ENCODE measurements around the gene ARID5B. TPM values are rescaled to one million over a fixed set of nuclear protein-coding genes. Genes with fewer than 3 reads are reported as not detected.

The ARID5B gene
- polyA plus RNA-seq, 3 donors = 1.00 to 2.5 (median 1.5) TPM

DNA sequence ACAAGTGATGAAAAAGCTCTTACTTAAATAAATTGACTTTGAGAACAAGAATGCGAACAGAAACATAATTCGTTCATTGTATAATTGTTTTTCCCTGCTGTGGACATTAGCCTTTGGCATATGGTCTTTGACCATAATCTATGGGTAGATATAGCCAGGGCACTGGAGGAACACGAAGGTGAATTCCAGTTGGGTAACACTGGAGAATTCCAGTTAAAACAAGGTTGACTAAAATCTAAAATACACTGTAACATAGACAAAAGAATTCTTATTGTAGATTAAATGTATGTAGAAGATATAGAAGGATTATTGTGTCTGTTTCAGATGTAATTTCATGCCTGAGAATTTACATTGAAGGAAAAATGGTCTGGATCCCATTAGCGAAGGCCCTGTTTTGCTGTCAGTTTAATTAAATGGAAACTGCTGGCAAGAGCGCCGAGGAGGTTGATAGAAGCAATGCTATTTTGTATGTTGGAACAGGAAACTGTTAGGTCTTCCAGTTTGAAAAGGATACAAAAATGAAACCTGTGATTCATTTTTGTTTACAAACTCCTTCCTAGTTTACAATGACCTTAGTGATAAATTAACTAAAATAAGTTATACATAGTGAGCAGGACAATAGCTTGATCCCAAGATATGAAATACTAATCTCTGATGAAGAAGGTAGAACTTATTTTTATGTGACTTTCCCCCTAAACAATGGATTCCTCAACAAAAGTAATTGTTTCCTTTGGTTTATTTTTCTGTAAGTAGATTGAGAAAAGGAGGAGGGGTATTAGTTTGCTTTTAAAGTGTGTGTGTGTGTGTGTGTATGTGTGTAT lies 68.9 kb downstream of the ARID5B start:
- H3K9ac ChIP-seq (ENCODE audit: insufficient read depth, low read length, poor library complexity, severe bottlenecking) = no peak overlapping the region
- no peaks in the 10 kb centered on the region for H3K36me3 ChIP-seq (replicated peaks in 1 of 2; ENCODE audit: control insufficient read depth in 1 of 2, insufficient read depth in 2 of 2, low read length in 2 of 2)
- no peak for DNase-seq
- no peak overlapping the region for H3K4me2 ChIP-seq (replicated peaks; ENCODE audit: extremely low read depth, low read length, poor library complexity, severe bottlenecking)
- TF ChIP-seq, protein P1, sequence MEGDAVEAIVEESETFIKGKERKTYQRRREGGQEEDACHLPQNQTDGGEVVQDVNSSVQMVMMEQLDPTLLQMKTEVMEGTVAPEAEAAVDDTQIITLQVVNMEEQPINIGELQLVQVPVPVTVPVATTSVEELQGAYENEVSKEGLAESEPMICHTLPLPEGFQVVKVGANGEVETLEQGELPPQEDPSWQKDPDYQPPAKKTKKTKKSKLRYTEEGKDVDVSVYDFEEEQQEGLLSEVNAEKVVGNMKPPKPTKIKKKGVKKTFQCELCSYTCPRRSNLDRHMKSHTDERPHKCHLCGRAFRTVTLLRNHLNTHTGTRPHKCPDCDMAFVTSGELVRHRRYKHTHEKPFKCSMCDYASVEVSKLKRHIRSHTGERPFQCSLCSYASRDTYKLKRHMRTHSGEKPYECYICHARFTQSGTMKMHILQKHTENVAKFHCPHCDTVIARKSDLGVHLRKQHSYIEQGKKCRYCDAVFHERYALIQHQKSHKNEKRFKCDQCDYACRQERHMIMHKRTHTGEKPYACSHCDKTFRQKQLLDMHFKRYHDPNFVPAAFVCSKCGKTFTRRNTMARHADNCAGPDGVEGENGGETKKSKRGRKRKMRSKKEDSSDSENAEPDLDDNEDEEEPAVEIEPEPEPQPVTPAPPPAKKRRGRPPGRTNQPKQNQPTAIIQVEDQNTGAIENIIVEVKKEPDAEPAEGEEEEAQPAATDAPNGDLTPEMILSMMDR (IDR thresholded peaks at IDR 0.05) = no peak
- 100% methylated on average over 1 of the region's 6 CpGs for WGBS (ENCODE audit: insufficient coverage)
- H3K4me1 ChIP-seq (ENCODE audit: control insufficient read depth in 1 of 2, insufficient read depth in 2 of 2, low read length in 2 of 2) = peaks cover 7 to 21% of the 10 kb centered on the region in 2 donors
- no peak overlapping the region for H3K4me3 Mint-ChIP-seq
- H3K36me3 Mint-ChIP-seq = peaks cover 6 to 8% of the 10 kb centered on the region in 2 donors
- no peaks in the 10 kb centered on the region for H4K20me1 ChIP-seq (ENCODE audit: insufficient read depth, low read length)
- H2AFZ ChIP-seq (ENCODE audit: insufficient read depth, low read depth, low read length, poor library complexity, severe bottlenecking) = no peak overlapping the region
- no peaks in the 10 kb centered on the region for H3K27me3 Mint-ChIP-seq (ENCODE audit: low read depth in 3 of 3)
- H3K27ac Mint-ChIP-seq = peak overlapping the region in 2 of 7 donors; percentile 32 to 72
- no peaks in the 10 kb centered on the region for H3K79me2 ChIP-seq (ENCODE audit: insufficient read depth, low read length)
- no peaks in the 10 kb centered on the region for H3K9me3 ChIP-seq (replicated peaks in 1 of 2; ENCODE audit: control insufficient read depth in 1 of 2, insufficient read depth in 1 of 2, low read length in 2 of 2)
- intact Hi-C loops (cut with micrococcal nuclease) = loop anchor here in 1 of 2 donors (10.0 kb wide), 1 partner anchor 64 kb away; no protein-coding TSS in a partner anchor
- no peaks in the 10 kb centered on the region for H3K9me3 Mint-ChIP-seq
- H3K27ac ChIP-seq (ENCODE audit: low read depth in 1 of 2, low read length in 2 of 2) = no peak overlapping the region
- H3K4me3 ChIP-seq (replicated peaks in 1 of 3; ENCODE audit: low read depth in 2 of 3, low read length in 3 of 3) = no peak overlapping the region
- H3K27me3 ChIP-seq (ENCODE audit: control insufficient read depth in 2 of 2, insufficient read depth in 2 of 2, low read length in 2 of 2) = no peaks in the 10 kb centered on the region
- H3K4me1 Mint-ChIP-seq = peaks cover 21% of the 10 kb centered on the region

DNA sequence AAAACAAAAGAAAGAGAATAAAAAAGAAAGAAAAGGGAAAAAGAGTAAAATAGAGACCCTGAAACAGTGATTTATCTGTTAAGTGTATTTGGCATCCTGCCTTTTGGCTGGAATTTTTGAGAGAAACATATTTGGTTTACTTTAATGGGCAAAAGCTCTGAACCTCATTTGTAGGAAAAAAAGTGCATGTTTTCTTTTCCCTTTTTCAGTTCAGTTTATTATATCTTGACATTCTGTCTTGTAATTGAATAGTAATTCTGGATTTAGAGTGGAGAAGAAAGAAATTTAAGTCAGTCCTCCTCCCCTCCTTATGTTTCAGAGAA lies 69.5 kb downstream of the ARID5B start:
- H4K20me1 ChIP-seq (ENCODE audit: insufficient read depth, low read length) = no peaks in the 10 kb centered on the region
- no peak overlapping the region for H3K27ac ChIP-seq (ENCODE audit: low read depth in 1 of 2, low read length in 2 of 2)
- Mint-ChIP-seq H3K9me3 (no peaks in the 10 kb centered on the region), H3K4me1 (peaks cover 18% of the 10 kb centered on the region), H3K36me3 (peaks cover 6 to 8% of the 10 kb centered on the region in 2 donors), H3K27me3 (ENCODE audit: low read depth in 3 of 3) (no peaks in the 10 kb centered on the region), H3K27ac (peak overlapping the region in 1 of 7 donors; percentile 72), H3K4me3 (no peak overlapping the region)
- H3K4me2 ChIP-seq (replicated peaks; ENCODE audit: extremely low read depth, low read length, poor library complexity, severe bottlenecking) = no peak overlapping the region
- H3K79me2 ChIP-seq (ENCODE audit: insufficient read depth, low read length) = no peaks in the 10 kb centered on the region
- DNase-seq = no peak
- H2AFZ ChIP-seq (ENCODE audit: insufficient read depth, low read depth, low read length, poor library complexity, severe bottlenecking) = no peak overlapping the region
- H3K27me3 ChIP-seq (ENCODE audit: control insufficient read depth in 2 of 2, insufficient read depth in 2 of 2, low read length in 2 of 2) = no peaks in the 10 kb centered on the region
- no peak overlapping the region for H3K4me3 ChIP-seq (replicated peaks in 1 of 3; ENCODE audit: low read depth in 2 of 3, low read length in 3 of 3)
- intact Hi-C loops (cut with micrococcal nuclease) = loop anchor here in 1 of 2 donors (10.0 kb wide), 1 partner anchor 64 kb away; no protein-coding TSS in a partner anchor
- peaks cover 7 to 16% of the 10 kb centered on the region in 2 donors for H3K4me1 ChIP-seq (ENCODE audit: control insufficient read depth in 1 of 2, insufficient read depth in 2 of 2, low read length in 2 of 2)
- no peaks in the 10 kb centered on the region for H3K36me3 ChIP-seq (replicated peaks in 1 of 2; ENCODE audit: control insufficient read depth in 1 of 2, insufficient read depth in 2 of 2, low read length in 2 of 2)
- no peak overlapping the region for H3K9ac ChIP-seq (ENCODE audit: insufficient read depth, low read length, poor library complexity, severe bottlenecking)
- TF ChIP-seq, protein P1 (IDR thresholded peaks at IDR 0.05) = no peak
- H3K9me3 ChIP-seq (replicated peaks in 1 of 2; ENCODE audit: control insufficient read depth in 1 of 2, insufficient read depth in 1 of 2, low read length in 2 of 2) = no peaks in the 10 kb centered on the region
